ENCODE results near the gene FAM114A1. TPM values are rescaled to one million over a fixed set of nuclear protein-coding genes. Genes with fewer than 3 reads are reported as not detected.

Gene FAM114A1
- total and polyA plus RNA-seq, 2 of the 8 experiments (the other 6 are each of a cell fraction or from before 2014, with no cell fraction given) = 9.5 to 12.0 TPM

GRCh38 chr4:38821739-38822138, 45.9 kb upstream of the FAM114A1 start:
- 93% methylated on average over 3 of the region's 3 CpGs; no CpG with 5 or more reads in 1 of the 2 experiments for WGBS, 2 experiments (ENCODE audit: extremely low coverage in 1 of 2, insufficient coverage in 1 of 2, insufficient read length in 1 of 2, insufficient replicate concordance in 2 of 2, low coverage in 1 of 2, low lambda C conversion rate in 2 of 2, missing lambda C conversion rate in 1 of 2)
- Histone ChIP-seq H4K91ac (replicated peaks; ENCODE audit: insufficient read length, low read length) (no peak overlapping the region), H3K4me3 (ENCODE audit: extremely low read depth in 1 of 4, insufficient read depth in 2 of 4, low read depth in 3 of 4, low read length in 4 of 4) (no peak overlapping the region), H3K9me3 (ENCODE audit: insufficient read depth in 2 of 2, low read depth in 1 of 2, low read length in 1 of 2) (peaks cover 7 to 12% of the 10 kb centered on the region in 2 experiments; a peak in 3 of 4 replicates), H2BK15ac (ENCODE audit: low read length) (no peak overlapping the region), H3K14ac (ENCODE audit: insufficient read length) (no peak overlapping the region), H2BK5ac (ENCODE audit: low read depth, low read length) (no peak overlapping the region), H3K23ac (ENCODE audit: insufficient read length) (no peak overlapping the region), H3K18ac (ENCODE audit: extremely low read depth, low read length) (no peak overlapping the region), H3K56ac (replicated peaks; ENCODE audit: insufficient read length, low read depth, low read length) (no peak overlapping the region), H3K23me2 (ENCODE audit: low read depth, low read length) (no peaks in the 10 kb centered on the region), H3K27ac (ENCODE audit: low read depth, low read length) (no peak overlapping the region), H4K20me1 (replicated peaks in 1 of 2; ENCODE audit: control insufficient read depth in 1 of 2, insufficient read depth in 2 of 2, low read length in 2 of 2) (no peaks in the 10 kb centered on the region), H3K4ac (replicated peaks; ENCODE audit: insufficient read length, low read depth, low read length) (no peak overlapping the region), H3K79me2 (ENCODE audit: control insufficient read depth in 1 of 2, insufficient read depth in 2 of 2, low read length in 2 of 2) (no peaks in the 10 kb centered on the region), H3K36me3 (ENCODE audit: control insufficient read depth in 2 of 4, insufficient read depth in 4 of 4, low read length in 3 of 4) (no peaks in the 10 kb centered on the region), H3K27me3 (replicated peaks in 1 of 4; ENCODE audit: control insufficient read depth in 3 of 4, extremely low read depth in 1 of 4, insufficient read depth in 3 of 4, low read length in 3 of 4) (no peaks in the 10 kb centered on the region), H3K9ac (replicated peaks in 1 of 4; ENCODE audit: extremely low read depth in 1 of 4, low read depth in 3 of 4, low read length in 3 of 4) (no peak overlapping the region), H3K79me1 (ENCODE audit: low read depth, low read length) (no peaks in the 10 kb centered on the region), H4K5ac (ENCODE audit: insufficient read length, low read depth, low read length) (no peak overlapping the region), H3K4me1 (replicated peaks in 1 of 4; ENCODE audit: control insufficient read depth in 3 of 4, insufficient read depth in 4 of 4, low read length in 3 of 4) (no peaks in the 10 kb centered on the region), H4K8ac (ENCODE audit: extremely low read depth, insufficient read depth, low read length) (no peak overlapping the region), H2BK12ac (ENCODE audit: low read depth, low read length) (no peak overlapping the region), H2AK5ac (ENCODE audit: low read depth, low read length) (no peak overlapping the region), H2BK20ac (ENCODE audit: low read length) (no peak overlapping the region), H3K4me2 (ENCODE audit: insufficient read depth in 1 of 2, low read depth in 2 of 2, low read length in 2 of 2) (no peak overlapping the region), H2BK120ac (replicated peaks; ENCODE audit: low read depth, low read length) (no peak overlapping the region), H2AFZ (ENCODE audit: low read length) (no peak overlapping the region)
- DNase-seq (ENCODE audit: low read depth in 1 of 2, low spot score in 2 of 2) (no peak), FAIRE-seq (no peak)
- ChIA-PET CTCF (ENCODE audit: partially characterized antibody) (interaction anchor here (1.1 to 2.2 kb wide), 3 partner anchors 9 to 38 kb away, joined by 3 to 8 read pairs (median 8); partner anchors contain the start of gene TLR10), POLR2A (ENCODE audit: partially characterized antibody) (no interaction called here)
- TF ChIP-seq USF2 (IDR thresholded peaks at IDR 0.05; ENCODE audit: low read length) (no peak), HDAC6 (IDR thresholded peaks at IDR 0.05; ENCODE audit: low read depth, low read length) (no peak)

Data from H1 (cell line).